ENCODE data around the gene ATPAF2.

Gene ATPAF2

GRCh38 chr17:18038861-18039534 is at the start of gene ATPAF2, which contains the start of gene GID4:
TSS of gene ATPAF2 (minus strand) at chr17:18039168. CDS start at chr17:18039013, 155 bp downstream.
TSS of gene GID4 (plus strand) at chr17:18039408. CDS start at chr17:18039465, 57 bp downstream.
- Histone ChIP-seq H3K4me3 (ENCODE audit: low read length) (peak within 1 kb of the TSS; percentile 87), H3K9ac (ENCODE audit: low read length) (peak within 1 kb of the TSS; percentile 65), H3K36me3 (ENCODE audit: control insufficient read depth, low read depth, low read length) (no peaks in the 10 kb centered on the region), H3K9me3 (ENCODE audit: control insufficient read depth, low read depth, low read length) (no peaks in the 10 kb centered on the region), H3K27me3 (ENCODE audit: control insufficient read depth, insufficient read depth, low read length) (peaks cover 10% of the 10 kb centered on the region), H3K27ac (ENCODE audit: low read length) (no peak within 1 kb of the TSS), H3K4me1 (ENCODE audit: control insufficient read depth, low read depth, low read length) (peaks cover 5% of the 10 kb centered on the region)

GRCh38 chr17:18087610-18088491 is 48.9 kb upstream of the ATPAF2 start, which contains the start of gene DRG2:
TSS of gene DRG2 (plus strand) at chr17:18087948. CDS start at chr17:18088024, 76 bp downstream.
- Histone ChIP-seq H3K36me3 (ENCODE audit: control insufficient read depth, low read depth, low read length) (peaks cover 2% of the 10 kb centered on the region), H3K9ac (ENCODE audit: low read length) (peak within 1 kb of the TSS; percentile 64), H3K4me3 (ENCODE audit: low read length) (peak within 1 kb of the TSS; percentile 85), H3K9me3 (ENCODE audit: control insufficient read depth, low read depth, low read length) (no peaks in the 10 kb centered on the region), H3K27ac (ENCODE audit: low read length) (no peak within 1 kb of the TSS), H3K4me1 (ENCODE audit: control insufficient read depth, low read depth, low read length) (no peaks in the 10 kb centered on the region), H3K27me3 (ENCODE audit: control insufficient read depth, insufficient read depth, low read length) (no peaks in the 10 kb centered on the region)

- H3K36me3 ChIP-seq (ENCODE audit: control insufficient read depth, low read depth, low read length): no peaks in the 10 kb centered on the region
- H3K27ac ChIP-seq (ENCODE audit: low read length): no peak overlapping the region
- H3K9ac ChIP-seq (ENCODE audit: low read length): no peak overlapping the region
- H3K27me3 ChIP-seq (ENCODE audit: control insufficient read depth, insufficient read depth, low read length): no peaks in the 10 kb centered on the region
- no peak overlapping the region for H3K4me3 ChIP-seq (ENCODE audit: low read length)
- no peaks in the 10 kb centered on the region for H3K9me3 ChIP-seq (ENCODE audit: control insufficient read depth, low read depth, low read length)
- H3K4me1 ChIP-seq (ENCODE audit: control insufficient read depth, low read depth, low read length): no peaks in the 10 kb centered on the region
Measured at GRCh38 chr17:18084256-18084655, 45.3 kb upstream of the ATPAF2 start.

GRCh38 chr17:18079543-18079942 is 40.6 kb upstream of the ATPAF2 start:
- no peak overlapping the region for H3K4me3 ChIP-seq (ENCODE audit: low read length)
- no peaks in the 10 kb centered on the region for H3K36me3 ChIP-seq (ENCODE audit: control insufficient read depth, low read depth, low read length)
- H3K9me3 ChIP-seq (ENCODE audit: control insufficient read depth, low read depth, low read length): no peaks in the 10 kb centered on the region
- no peak overlapping the region for H3K9ac ChIP-seq (ENCODE audit: low read length)
- H3K27me3 ChIP-seq (ENCODE audit: control insufficient read depth, insufficient read depth, low read length): no peaks in the 10 kb centered on the region
- H3K4me1 ChIP-seq (ENCODE audit: control insufficient read depth, low read depth, low read length): no peaks in the 10 kb centered on the region
- no peak overlapping the region for H3K27ac ChIP-seq (ENCODE audit: low read length)

- Histone ChIP-seq H3K4me1 (ENCODE audit: control insufficient read depth, low read depth, low read length) (no peaks in the 10 kb centered on the region), H3K27ac (ENCODE audit: low read length) (no peak overlapping the region), H3K27me3 (ENCODE audit: control insufficient read depth, insufficient read depth, low read length) (no peaks in the 10 kb centered on the region), H3K36me3 (ENCODE audit: control insufficient read depth, low read depth, low read length) (no peaks in the 10 kb centered on the region), H3K9me3 (ENCODE audit: control insufficient read depth, low read depth, low read length) (no peaks in the 10 kb centered on the region), H3K9ac (ENCODE audit: low read length) (no peak overlapping the region), H3K4me3 (ENCODE audit: low read length) (no peak overlapping the region)
Measured at GRCh38 chr17:18076936-18077335, 38.0 kb upstream of the ATPAF2 start.

- H3K9ac ChIP-seq (ENCODE audit: low read length): no peak overlapping the region
- no peaks in the 10 kb centered on the region for H3K36me3 ChIP-seq (ENCODE audit: control insufficient read depth, low read depth, low read length)
- H3K27me3 ChIP-seq (ENCODE audit: control insufficient read depth, insufficient read depth, low read length): no peaks in the 10 kb centered on the region
Measured at GRCh38 chr17:18074566-18075272, 35.8 kb upstream of the ATPAF2 start.

GRCh38 chr17:18071751-18072150 is 32.8 kb upstream of the ATPAF2 start:
- H3K27ac ChIP-seq (ENCODE audit: low read length): no peak overlapping the region

More at GRCh38 chr17:18074566-18075272, 35.8 kb upstream of the ATPAF2 start:
- no peak overlapping the region for H3K27ac ChIP-seq (ENCODE audit: low read length)
- no peaks in the 10 kb centered on the region for H3K9me3 ChIP-seq (ENCODE audit: control insufficient read depth, low read depth, low read length)
- no peaks in the 10 kb centered on the region for H3K4me1 ChIP-seq (ENCODE audit: control insufficient read depth, low read depth, low read length)
- H3K4me3 ChIP-seq (ENCODE audit: low read length): no peak overlapping the region

GRCh38 chr17:18070861-18071340 is 31.9 kb upstream of the ATPAF2 start:
- Histone ChIP-seq H3K9ac (ENCODE audit: low read length) (no peak overlapping the region), H3K9me3 (ENCODE audit: control insufficient read depth, low read depth, low read length) (no peaks in the 10 kb centered on the region), H3K27ac (ENCODE audit: low read length) (no peak overlapping the region), H3K27me3 (ENCODE audit: control insufficient read depth, insufficient read depth, low read length) (no peaks in the 10 kb centered on the region), H3K36me3 (ENCODE audit: control insufficient read depth, low read depth, low read length) (no peaks in the 10 kb centered on the region), H3K4me1 (ENCODE audit: control insufficient read depth, low read depth, low read length) (no peaks in the 10 kb centered on the region), H3K4me3 (ENCODE audit: low read length) (no peak overlapping the region)

More at GRCh38 chr17:18071751-18072150, 32.8 kb upstream of the ATPAF2 start:
- no peaks in the 10 kb centered on the region for H3K36me3 ChIP-seq (ENCODE audit: control insufficient read depth, low read depth, low read length)
- no peaks in the 10 kb centered on the region for H3K27me3 ChIP-seq (ENCODE audit: control insufficient read depth, insufficient read depth, low read length)
- no peaks in the 10 kb centered on the region for H3K4me1 ChIP-seq (ENCODE audit: control insufficient read depth, low read depth, low read length)
- H3K4me3 ChIP-seq (ENCODE audit: low read length): no peak overlapping the region
- no peaks in the 10 kb centered on the region for H3K9me3 ChIP-seq (ENCODE audit: control insufficient read depth, low read depth, low read length)
- H3K9ac ChIP-seq (ENCODE audit: low read length): no peak overlapping the region

- Histone ChIP-seq H3K4me1 (ENCODE audit: control insufficient read depth, low read depth, low read length) (no peaks in the 10 kb centered on the region), H3K9me3 (ENCODE audit: control insufficient read depth, low read depth, low read length) (no peaks in the 10 kb centered on the region), H3K4me3 (ENCODE audit: low read length) (no peak overlapping the region), H3K9ac (ENCODE audit: low read length) (no peak overlapping the region), H3K27me3 (ENCODE audit: control insufficient read depth, insufficient read depth, low read length) (no peaks in the 10 kb centered on the region), H3K27ac (ENCODE audit: low read length) (no peak overlapping the region), H3K36me3 (ENCODE audit: control insufficient read depth, low read depth, low read length) (peaks cover 4% of the 10 kb centered on the region)
Measured at GRCh38 chr17:18069101-18069500, 30.1 kb upstream of the ATPAF2 start.

- no peaks in the 10 kb centered on the region for H3K27me3 ChIP-seq (ENCODE audit: control insufficient read depth, insufficient read depth, low read length)
- H3K27ac ChIP-seq (ENCODE audit: low read length): no peak overlapping the region
- no peak overlapping the region for H3K4me3 ChIP-seq (ENCODE audit: low read length)
- H3K9ac ChIP-seq (ENCODE audit: low read length): no peak overlapping the region
- no peaks in the 10 kb centered on the region for H3K9me3 ChIP-seq (ENCODE audit: control insufficient read depth, low read depth, low read length)
- H3K4me1 ChIP-seq (ENCODE audit: control insufficient read depth, low read depth, low read length): no peaks in the 10 kb centered on the region
- peaks cover 6% of the 10 kb centered on the region for H3K36me3 ChIP-seq (ENCODE audit: control insufficient read depth, low read depth, low read length)
Measured at GRCh38 chr17:18066866-18067265, 27.9 kb upstream of the ATPAF2 start.

GRCh38 chr17:18065546-18065945 is 26.6 kb upstream of the ATPAF2 start:
- Histone ChIP-seq H3K27ac (ENCODE audit: low read length) (no peak overlapping the region), H3K9ac (ENCODE audit: low read length) (no peak overlapping the region), H3K36me3 (ENCODE audit: control insufficient read depth, low read depth, low read length) (peaks cover 10% of the 10 kb centered on the region), H3K4me3 (ENCODE audit: low read length) (no peak overlapping the region), H3K9me3 (ENCODE audit: control insufficient read depth, low read depth, low read length) (no peaks in the 10 kb centered on the region), H3K27me3 (ENCODE audit: control insufficient read depth, insufficient read depth, low read length) (no peaks in the 10 kb centered on the region), H3K4me1 (ENCODE audit: control insufficient read depth, low read depth, low read length) (no peaks in the 10 kb centered on the region)

All from iPS-18a (cell line).